ENCODE data around the gene DRGX.

DRGX gene

DNA sequence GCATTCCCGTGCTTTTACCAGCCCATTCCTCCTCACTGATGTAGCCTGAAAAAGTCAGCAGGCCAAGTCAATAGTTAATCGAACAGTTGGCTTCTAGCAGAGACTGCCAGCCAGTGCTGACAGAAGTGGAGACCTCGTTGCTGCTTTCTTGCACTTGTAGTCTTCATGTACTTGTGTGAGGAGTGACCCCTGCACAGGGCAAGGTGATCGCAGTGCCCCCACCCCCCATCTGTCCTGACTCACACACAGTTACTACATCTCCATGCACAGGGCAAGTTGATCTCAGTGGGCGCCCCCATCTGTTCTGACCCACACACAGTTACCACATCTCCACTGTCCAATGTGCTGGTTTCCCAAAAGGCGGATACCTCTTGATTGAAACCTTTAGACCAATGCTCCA, 62.7 kb downstream of the DRGX start:
- no peak for FAIRE-seq

- no peak for FAIRE-seq
Measured at GRCh38 chr10:49332768-49333167, 63.1 kb downstream of the DRGX start.

DNA sequence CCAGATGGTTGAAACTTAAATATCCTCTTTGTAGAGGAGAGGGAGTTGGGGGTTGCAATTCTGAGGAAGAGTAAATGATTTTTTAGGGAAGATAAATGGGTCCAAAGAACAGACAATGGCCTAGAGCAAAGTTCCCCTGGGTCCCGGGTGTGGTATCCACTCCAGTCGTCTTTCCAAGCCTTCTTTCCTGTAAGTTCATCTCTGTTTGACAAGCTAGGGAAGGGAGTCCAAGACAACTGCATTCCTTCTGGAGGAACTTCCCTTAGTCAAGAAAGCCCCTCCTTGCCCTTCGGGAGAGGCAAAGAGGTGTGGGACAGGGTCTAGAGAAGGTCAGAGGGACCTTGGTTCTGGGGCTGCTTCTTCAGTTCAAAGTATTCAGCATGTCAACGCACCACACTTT, 63.6 kb downstream of the DRGX start:
- FAIRE-seq, result no peak

- no peak for FAIRE-seq
Measured at GRCh38 chr10:49331431-49331830, 64.5 kb downstream of the DRGX start.

GRCh38 chr10:49330127-49330665, 65.7 kb downstream of the DRGX start:
- FAIRE-seq, result no peak

- no peak for FAIRE-seq
Measured at GRCh38 chr10:49329146-49329505, 66.8 kb downstream of the DRGX start.

DNA sequence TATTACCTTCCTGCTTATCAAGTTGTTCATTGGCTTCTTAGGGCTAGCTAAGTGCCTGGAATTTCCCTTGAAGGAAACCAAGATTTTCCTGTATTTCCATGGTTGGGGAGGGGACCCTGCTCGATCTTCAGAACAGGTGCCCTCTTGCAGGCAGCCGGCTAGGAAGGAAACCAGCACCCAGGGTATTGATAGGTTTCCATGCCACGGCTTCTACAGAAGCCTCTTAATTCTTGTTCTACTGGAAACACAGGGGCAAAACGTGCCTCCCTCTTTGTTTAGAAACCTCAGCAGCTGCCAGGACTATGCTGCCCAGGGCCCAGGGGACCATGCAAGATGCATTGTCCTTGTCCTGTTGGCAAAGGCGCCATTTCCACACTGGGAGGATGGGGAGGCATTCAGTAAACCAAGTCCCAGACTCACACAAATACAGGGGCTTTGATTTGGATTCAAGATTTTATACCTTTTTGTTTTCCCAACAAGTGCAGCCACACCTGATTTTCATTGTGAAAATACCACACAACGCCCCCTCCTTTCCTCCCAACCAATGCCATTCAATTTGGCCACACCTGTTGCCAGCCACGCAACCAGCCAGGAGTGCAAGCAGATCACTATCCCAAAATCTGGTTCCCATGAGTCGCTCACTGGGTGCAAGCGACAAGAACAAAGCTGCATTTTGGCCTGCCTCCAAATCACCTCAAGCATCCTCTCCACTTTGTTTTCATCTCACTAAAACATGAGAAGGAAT, 67.3 kb downstream of the DRGX start:
- no peak for FAIRE-seq

GRCh38 chr10:49327036-49327813, 68.7 kb downstream of the DRGX start:
- no peak for FAIRE-seq

- no peak for FAIRE-seq
Measured at GRCh38 chr10:49325916-49326783, 69.7 kb downstream of the DRGX start.

DNA sequence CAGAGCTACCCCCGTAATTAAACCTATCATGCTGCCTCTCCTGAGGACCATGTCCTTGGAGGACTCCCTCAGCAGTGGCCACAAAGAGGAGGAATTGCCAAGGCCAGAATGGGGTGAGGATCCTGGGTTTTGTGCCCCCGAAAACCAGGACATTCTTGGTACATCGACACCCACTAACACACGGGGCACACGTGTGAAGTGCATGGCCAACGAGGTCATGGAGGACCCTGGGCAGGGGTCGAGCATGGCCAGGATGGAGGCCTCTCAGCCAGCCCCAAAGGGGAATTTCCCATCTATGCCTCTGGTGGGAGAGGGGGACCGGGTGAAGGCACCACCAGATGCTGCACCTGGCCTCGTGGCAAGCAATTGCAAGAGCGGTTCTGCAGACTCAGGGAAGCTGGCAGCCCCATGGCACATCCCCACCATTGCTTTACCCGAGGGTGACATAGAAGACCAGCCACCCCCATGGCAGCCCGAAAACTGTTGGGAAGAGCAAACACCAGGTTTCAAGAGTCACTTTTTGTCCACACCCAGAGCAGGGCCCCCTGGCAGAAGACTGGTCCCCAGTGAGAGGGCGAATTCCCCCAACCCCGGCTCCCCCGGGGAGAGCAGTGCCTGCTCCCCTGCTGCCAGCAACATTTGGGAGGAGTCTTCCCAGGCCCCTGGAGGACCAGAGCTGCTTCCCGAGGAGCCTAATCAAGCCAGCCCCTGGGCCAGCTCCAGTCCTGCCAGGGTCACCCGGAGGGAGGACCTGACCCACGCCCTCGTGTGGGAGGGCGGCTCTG, 70.6 kb downstream of the DRGX start:
- no peak for FAIRE-seq

GRCh38 chr10:49324711-49325110, 71.2 kb downstream of the DRGX start:
- FAIRE-seq, result no peak

- FAIRE-seq, result no peak
Measured at GRCh38 chr10:49323896-49324270, 72.0 kb downstream of the DRGX start.

- no peak for FAIRE-seq
Measured at GRCh38 chr10:49323171-49323895, 72.6 kb downstream of the DRGX start.

DNA sequence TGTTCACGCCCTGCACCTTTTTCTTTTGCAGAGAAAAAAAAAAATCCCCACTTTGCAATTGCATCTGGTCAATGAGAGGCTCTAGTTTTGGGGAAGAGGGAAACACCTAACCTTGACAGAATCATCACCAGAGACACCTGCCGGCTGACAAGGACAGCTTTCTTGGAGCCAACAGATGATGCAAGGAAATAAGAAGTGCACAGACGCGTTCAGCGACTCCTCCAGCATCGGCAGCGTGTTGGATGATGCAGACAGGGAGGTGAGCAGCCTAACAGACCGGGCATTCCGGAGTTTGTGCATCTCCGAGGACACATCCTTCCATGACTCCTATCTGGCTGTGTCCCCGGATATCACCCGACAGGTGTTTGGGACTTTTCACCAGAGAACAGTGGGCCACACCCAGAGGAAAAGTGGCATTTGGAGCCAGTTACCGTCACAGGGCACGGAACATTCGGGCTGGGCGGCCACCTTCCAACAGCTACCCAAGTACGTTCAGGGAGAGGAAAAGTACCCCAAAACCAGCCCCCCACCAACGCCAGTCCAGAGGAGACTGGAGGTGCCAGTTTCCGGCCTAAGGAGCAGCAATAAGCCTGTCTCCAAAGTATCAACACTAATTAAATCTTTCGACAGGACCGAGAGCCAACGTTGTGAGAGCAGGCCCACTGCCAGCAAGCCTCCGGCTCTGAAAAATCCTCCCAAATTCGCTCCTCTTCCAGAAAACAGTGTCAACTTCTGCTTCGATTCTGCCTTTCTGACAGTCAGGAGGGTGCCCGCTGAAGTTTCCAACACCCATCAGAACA, 73.3 kb downstream of the DRGX start:
- no peak for FAIRE-seq

DNA sequence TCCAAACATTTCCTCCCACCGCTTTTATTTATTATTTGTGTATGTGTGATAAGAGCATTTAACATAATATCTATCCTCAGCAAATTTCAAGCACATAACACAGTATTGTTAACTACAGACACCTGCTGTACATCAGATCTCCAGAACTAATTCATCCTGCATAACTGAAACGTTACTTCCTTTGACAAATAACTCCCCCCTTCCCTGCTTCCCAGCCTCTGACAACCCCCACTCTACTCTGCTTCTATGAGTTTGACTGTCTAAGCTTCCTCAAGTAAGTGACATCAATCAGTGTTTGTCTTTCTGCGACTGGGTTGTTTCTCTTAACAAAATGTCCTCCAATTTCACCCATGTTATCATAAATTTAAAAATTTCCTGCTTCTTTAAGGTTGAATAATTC, 74.9 kb downstream of the DRGX start:
- FAIRE-seq, result no peak

DNA sequence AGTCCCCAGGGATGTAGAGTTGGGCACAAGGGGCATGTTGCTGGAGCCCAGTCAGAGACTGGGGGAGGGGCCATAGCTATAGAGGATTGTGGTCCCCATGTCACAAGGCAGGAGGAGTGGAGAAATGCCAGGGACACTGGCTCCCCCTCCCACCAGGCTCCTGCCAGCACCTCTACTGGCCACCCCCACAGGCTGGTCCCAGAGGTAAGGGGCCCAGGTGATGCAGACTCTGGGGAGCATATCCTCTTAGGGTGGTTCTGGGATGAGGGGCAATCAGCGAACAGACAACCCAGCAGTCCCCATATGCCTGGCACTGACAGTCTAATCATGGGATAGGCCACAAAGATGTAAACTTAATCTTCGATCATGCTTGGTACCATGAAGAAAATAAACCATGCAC, 75.7 kb downstream of the DRGX start:
- no peak for FAIRE-seq

DNA sequence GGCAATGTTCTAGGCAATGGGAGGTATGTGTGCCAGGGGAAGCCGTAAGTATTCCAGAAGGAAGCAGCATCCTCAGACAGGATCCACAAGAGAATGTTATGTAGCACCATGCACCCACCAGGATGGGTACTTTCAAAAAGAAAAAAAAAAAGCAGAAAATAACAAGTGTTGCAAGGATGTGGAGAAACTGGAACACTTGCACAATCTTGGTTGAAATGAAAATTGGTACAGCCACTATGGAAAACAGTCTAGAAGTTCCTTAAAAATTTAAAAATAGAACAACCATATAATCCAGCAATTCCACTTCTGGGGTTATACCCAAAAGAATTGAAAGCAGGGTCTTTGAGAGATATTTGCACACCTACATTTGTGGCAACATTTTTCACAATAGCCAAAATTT, 76.7 kb downstream of the DRGX start:
- FAIRE-seq, result no peak

- no peak for FAIRE-seq
Measured at GRCh38 chr10:49318755-49319154, 77.1 kb downstream of the DRGX start.

- FAIRE-seq, result no peak
Measured at GRCh38 chr10:49318028-49318427, 77.9 kb downstream of the DRGX start.

DNA sequence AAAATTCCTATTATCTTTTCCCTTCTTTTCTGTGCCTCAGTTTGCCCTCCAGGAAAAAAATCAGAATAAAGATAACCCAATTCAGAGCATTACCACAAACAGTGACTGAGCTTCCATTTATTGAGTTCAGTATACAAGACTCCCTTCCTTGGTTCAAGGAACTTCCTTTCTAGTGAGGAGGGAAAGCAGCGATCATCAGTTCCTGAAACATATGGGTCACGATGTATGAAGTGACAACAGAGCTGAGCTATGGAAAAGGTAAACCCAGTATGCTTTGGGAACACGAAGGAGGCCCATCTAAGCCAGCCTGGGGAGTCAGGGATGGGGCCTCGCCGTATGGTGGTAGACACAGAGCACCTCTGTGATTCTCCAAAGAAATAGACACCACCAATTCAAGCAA, 81.1 kb downstream of the DRGX start:
- no peak for FAIRE-seq
